Ovary (tissue), 9 donors: ENCODE results near the gene ZCCHC10. TPM values are rescaled to one million over a fixed set of nuclear protein-coding genes. Genes with fewer than 3 reads are reported as not detected.

Experiments
- DNase-seq, 5 donors: peaks; one replicate each; pipeline ENCODE4 v3.0.0-alpha.2; 2019 to 2020
- H3K27ac ChIP-seq, 2 donors: fragments of 200-600 bp; one replicate each; pipeline versions ENCODE4 v1.5.1 to v1.8.0; 2019 to 2022
- H3K27me3 ChIP-seq: fragments of 200-600 bp; one replicate; pipeline ENCODE4 v1.8.0; 2022
- H3K36me3 ChIP-seq: fragments of 200-600 bp; sonication (generic); one replicate; pipeline ENCODE4 v1.5.1; 2019
- H3K4me1 ChIP-seq: one replicate; pipeline ENCODE4 v1.8.1; 2013; ENCODE audit warnings: mild to moderate bottlenecking, moderate library complexity; ENCODE audit not compliant: insufficient read depth
- H3K4me3 ChIP-seq: fragments of 200-600 bp; sonication (generic); one replicate; pipeline ENCODE4 v1.5.1; 2017
- H3K9me3 ChIP-seq, 2 donors: fragments of 200-600 bp in 1 of 2; sonication (generic) in 1 of 2; one replicate each; pipeline versions ENCODE4 v1.5.1 to v1.8.1; 2013 to 2019; ENCODE audit warnings: mild to moderate bottlenecking in 1 of 2, moderate library complexity in 1 of 2
- CTCF ChIP-seq, 3 donors: fragments of 450-650 bp in 2 of 3; fragments of 200-600 bp in 1 of 3; IDR thresholded peaks; one replicate each; pipeline versions ENCODE4 v1.5.1 to v1.8.0; 2016 to 2022; ENCODE audit warnings: antibody characterized with exemption in 3 of 3, mild to moderate bottlenecking in 1 of 3
- EP300 ChIP-seq: sonication (generic); formaldehyde crosslinking; IDR thresholded peaks from one replicate; pipeline ENCODE4 v1.6.1; 2017; ENCODE audit warnings: antibody characterized with exemption
- POLR2A ChIP-seq: fragments of 450-650 bp; IDR thresholded peaks from one replicate; pipeline ENCODE4 v1.6.1; 2017; ENCODE audit warnings: antibody characterized with exemption, mild to moderate bottlenecking, moderate library complexity
- WGBS, 3 donors: extraction: QIAGEN DNeasy Blood & Tissue Kit in 1 of 3; methylation state at CpG; one replicate each; pipeline versions ENCODE4 v1.1.5 to v1.1.7; 2013 to 2017; 5-methylcytosine and 5-hydroxymethylcytosine counted together
- intact Hi-C, 4 donors: fragments of 100-400 bp; cut with DNase I; formaldehyde crosslinking; loops; one replicate each; pipeline versions ENCODE4 v1.11.0 to v1.15.1; 2022 to 2023
- polyA plus RNA-seq, 2 donors: library from polyadenylated mRNA; stranded (reverse); fragments of 200-250 nt in 1 of 2; fragments of 350-450 nt in 1 of 2; fragmentation: Illumina TruSeq in 1 of 2; extraction: RNeasy Lipid Tissue Mini Kit (QIAGEN cat#74804) in 1 of 2; gene quantifications; one replicate each; pipeline ENCODE4 v1.2.3, GENCODE V29; 2013 to 2014
- total RNA-seq, 7 donors: library from RNA; depleted of rRNA in 2 of 7; stranded (reverse); fragments of >200 nt in 2 of 7; fragmentation: NEBNext Ultra II Directional in 3 of 7; extraction: Animal tissue kit (Norgen Biotek cat#: 25700) in 3 of 7; gene quantifications; one replicate each; pipeline versions ENCODE4 v1.1.0 to v1.2.4, GENCODE V29; 2016 to 2023
- donor health status: DM: no; HTN: no; CAD: no; lungs with moderate emphysema.
- donor health status: DM: no; HTN: no; CAD: no.
- donor health status: Bipolar disorder and iron deficiency.
- donor health status: DM: yes; HTN: yes; CAD: no.
- donor health status: DM: no; HTN: no; CAD: no.
- donor health status: DM: yes; HTN: yes; CAD: no.

The ZCCHC10 gene
- total and polyA plus RNA-seq, 9 donors = 13.4 to 19.3 (median 16.2) TPM

DNA sequence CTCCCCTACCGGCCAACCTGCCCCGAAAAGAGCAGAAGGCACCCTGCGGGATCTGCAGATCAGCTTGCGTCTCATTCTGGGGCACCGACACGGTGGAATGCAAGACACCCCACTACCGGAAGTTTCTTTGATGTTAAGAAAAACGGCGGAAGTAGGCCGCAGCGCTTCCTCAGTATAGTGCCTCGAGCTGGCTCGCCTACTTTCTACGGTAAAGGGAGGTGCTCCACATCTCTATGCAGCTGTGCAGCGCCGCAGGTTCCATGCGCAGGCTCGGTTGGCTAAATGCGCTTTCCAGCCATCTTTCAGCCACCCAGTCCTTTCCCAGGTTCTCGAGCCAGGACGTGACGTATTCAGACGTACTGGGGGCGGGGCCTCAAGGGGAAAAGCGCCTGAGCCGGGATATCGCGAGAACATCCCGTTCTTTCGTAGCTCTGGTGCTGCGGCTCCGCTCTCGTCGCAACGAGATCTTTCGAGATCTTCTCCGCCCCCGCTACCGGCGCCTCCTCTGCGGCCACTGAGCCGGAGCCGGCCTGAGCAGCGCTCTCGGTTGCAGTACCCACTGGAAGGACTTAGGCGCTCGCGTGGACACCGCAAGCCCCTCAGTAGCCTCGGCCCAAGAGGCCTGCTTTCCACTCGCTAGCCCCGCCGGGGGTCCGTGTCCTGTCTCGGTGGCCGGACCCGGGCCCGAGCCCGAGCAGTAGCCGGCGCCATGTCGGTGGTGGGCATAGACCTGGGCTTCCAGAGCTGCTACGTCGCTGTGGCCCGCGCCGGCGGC is 25.4 kb upstream of the ZCCHC10 start, which contains the start of gene HSPA4:
Gene HSPA4 (plus strand): TSS at position 472 of the 775 bp plus-strand sequence. CDS start 238 bp downstream, at position 710.
- peak; percentile 97 to 99 (median 98) for DNase-seq
- H3K27me3 ChIP-seq = no peaks in the 10 kb centered on the region
- intact Hi-C loops = loop anchor here in 1 of 4 donors (5.0 kb wide), 1 partner anchor 89 kb away; the partner anchor contains the start of gene AFF4
- no peaks in the 10 kb centered on the region for H3K9me3 ChIP-seq
- peak within 1 kb of the TSS; percentile 93 for H3K4me3 ChIP-seq
- 0% methylated on average over 48 to 68 of the region's 68 CpGs for WGBS, 3 donors
- H3K27ac ChIP-seq = peak within 1 kb of the TSS; percentile 93 to 98
- H3K4me1 ChIP-seq = peaks cover 4% of the 10 kb centered on the region
- TF ChIP-seq POLR2A = peak; percentile 94
- TF ChIP-seq CTCF (IDR thresholded peaks at IDR 0.05) = peak in 1 of 3 donors; percentile 29
- TF ChIP-seq EP300 = peak; percentile 63
- no peaks in the 10 kb centered on the region for H3K36me3 ChIP-seq

DNA sequence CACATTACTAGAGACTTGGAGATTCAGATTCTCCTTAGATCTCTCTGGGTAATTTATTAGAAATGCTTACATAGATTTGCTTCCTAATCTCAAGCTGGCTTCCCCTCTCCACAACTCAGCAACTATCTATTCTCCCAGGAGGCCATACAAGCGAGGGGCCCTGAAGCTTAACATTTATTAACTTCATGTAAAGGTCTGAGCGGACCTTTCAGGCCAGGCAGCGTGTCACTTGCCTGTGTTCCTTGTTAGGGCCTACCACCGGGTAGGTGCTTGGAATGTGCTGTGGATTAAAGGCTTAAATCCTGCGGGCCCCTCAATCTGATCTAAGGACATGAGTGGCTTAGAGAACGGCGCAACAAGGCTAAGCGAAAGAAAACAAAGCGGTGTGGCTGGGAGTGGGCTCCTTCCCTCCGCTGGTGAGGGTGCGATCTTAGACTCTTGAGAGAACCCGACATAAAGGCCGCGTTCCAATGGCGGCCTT is 24.8 kb upstream of the ZCCHC10 start:
- intact Hi-C loops = loop anchor here in 1 of 4 donors (5.0 kb wide), 1 partner anchor 89 kb away; the partner anchor contains the start of gene AFF4
- no peaks in the 10 kb centered on the region for H3K27me3 ChIP-seq
- H3K36me3 ChIP-seq = no peaks in the 10 kb centered on the region
- H3K4me1 ChIP-seq = peaks cover 4% of the 10 kb centered on the region
- H3K4me3 ChIP-seq = peak overlapping the region; percentile 93
- H3K9me3 ChIP-seq = no peaks in the 10 kb centered on the region
- WGBS, 3 donors = 2 to 4% (median 4%) methylated on average over 15 of the region's 15 CpGs
- peak overlapping the region; percentile 93 to 98 for H3K27ac ChIP-seq
- DNase-seq = no peak
- TF ChIP-seq CTCF (IDR thresholded peaks at IDR 0.05) (no peak), EP300 (no peak), POLR2A (no peak)

GRCh38 chr5:133050521-133050920 is 24.2 kb upstream of the ZCCHC10 start:
- H3K9me3 ChIP-seq = no peaks in the 10 kb centered on the region
- no peak for DNase-seq
- no peak overlapping the region for H3K4me3 ChIP-seq
- peaks cover 4% of the 10 kb centered on the region for H3K4me1 ChIP-seq
- intact Hi-C loops = loop anchor here in 1 of 4 donors (5.0 kb wide), 1 partner anchor 88 kb away; the partner anchor contains the start of gene AFF4
- WGBS, 3 donors = 50 to 57% (median 56%) methylated on average over 4 of the region's 4 CpGs
- no peak for TF ChIP-seq POLR2A
- no peak for TF ChIP-seq EP300
- no peak for TF ChIP-seq CTCF (IDR thresholded peaks at IDR 0.05)
- H3K36me3 ChIP-seq = no peaks in the 10 kb centered on the region
- H3K27ac ChIP-seq = peak overlapping the region; percentile 93 to 98
- no peaks in the 10 kb centered on the region for H3K27me3 ChIP-seq

DNA sequence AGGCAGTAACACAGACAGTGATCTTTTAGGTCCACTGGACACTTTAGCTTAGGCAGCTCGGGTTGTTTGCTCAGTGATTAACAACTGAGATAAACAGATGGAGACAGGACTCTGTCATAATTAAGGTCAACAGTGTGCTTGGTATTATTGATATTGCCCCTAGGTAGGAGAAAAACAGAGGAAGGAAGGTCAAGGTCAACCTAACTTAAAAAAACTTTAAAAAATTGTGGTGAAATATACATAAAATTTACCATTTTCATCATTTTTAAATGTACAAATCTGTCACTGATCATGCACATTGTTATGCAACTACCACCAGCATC is 23.3 kb upstream of the ZCCHC10 start:
- Histone ChIP-seq H3K4me1 (peaks cover 4% of the 10 kb centered on the region), H3K4me3 (no peak overlapping the region), H3K36me3 (no peaks in the 10 kb centered on the region), H3K9me3 (no peaks in the 10 kb centered on the region), H3K27ac (no peak overlapping the region), H3K27me3 (no peaks in the 10 kb centered on the region)
- no peak for DNase-seq
- 15 to 28% (median 26%) methylated on average over 1 of the region's 1 CpG for WGBS, 3 donors
- intact Hi-C loops = loop anchor here in 1 of 4 donors (5.0 kb wide), 1 partner anchor 87 kb away; the partner anchor contains the start of gene AFF4
- no peak for TF ChIP-seq POLR2A
- no peak for TF ChIP-seq CTCF (IDR thresholded peaks at IDR 0.05)
- no peak for TF ChIP-seq EP300
